Measurements from ENCODE around the gene TMEM150C. TPM values are rescaled to one million over a fixed set of nuclear protein-coding genes. Genes with fewer than 3 reads are reported as not detected.

The TMEM150C gene
- total RNA-seq, 1 donor from 2014 or later, result 5.4 TPM

DNA sequence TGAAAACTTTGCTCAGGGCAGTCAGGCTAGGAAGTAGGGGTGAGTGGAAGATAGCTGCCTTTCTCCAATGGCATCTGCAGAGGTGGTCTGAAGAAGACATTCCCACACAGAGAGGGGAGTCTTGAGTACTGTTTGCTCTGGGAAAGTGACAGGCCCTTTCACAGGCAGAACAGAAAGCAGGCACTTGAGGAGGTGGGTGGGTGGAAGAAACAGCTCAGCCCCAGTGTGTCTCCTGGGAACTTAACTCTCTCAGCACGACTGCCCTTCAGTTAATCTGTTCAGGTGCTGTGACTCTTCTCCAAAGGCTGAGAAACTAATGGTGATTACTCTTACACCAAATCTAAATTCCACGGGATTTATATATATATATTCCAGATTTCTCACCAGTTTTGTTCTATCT lies 103.1 kb downstream of the TMEM150C start:
- intact Hi-C loops (cut with DNase I), result no loop called here

DNA sequence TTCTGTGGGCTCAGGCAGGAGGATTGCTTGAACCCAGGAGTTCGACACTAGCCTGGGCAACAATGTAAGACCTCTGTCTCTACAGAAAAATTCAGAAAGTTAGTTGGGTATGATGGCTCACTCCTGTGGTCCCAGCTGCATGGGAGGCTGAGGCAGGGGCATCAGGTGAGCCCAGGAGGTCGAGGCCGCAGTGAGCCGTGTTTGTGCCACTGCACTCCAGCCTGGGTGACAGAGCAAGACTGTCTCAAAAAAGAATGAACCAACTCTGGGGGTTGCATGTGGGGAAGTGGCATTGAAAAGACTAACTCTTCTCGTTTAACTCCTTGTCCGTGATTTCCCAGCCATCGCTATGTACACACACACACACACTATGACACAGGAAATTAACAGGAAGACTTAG lies 104.5 kb downstream of the TMEM150C start:
- Histone ChIP-seq H3K27me3 (no peaks in the 10 kb centered on the region), H3K36me3 (peaks cover 30 to 60% of the 10 kb centered on the region in 2 donors), H3K4me3 (no peak overlapping the region), H3K27ac (no peak overlapping the region), H3K4me1 (no peaks in the 10 kb centered on the region), H3K9me3 (no peaks in the 10 kb centered on the region)
- TF ChIP-seq, protein P1, sequence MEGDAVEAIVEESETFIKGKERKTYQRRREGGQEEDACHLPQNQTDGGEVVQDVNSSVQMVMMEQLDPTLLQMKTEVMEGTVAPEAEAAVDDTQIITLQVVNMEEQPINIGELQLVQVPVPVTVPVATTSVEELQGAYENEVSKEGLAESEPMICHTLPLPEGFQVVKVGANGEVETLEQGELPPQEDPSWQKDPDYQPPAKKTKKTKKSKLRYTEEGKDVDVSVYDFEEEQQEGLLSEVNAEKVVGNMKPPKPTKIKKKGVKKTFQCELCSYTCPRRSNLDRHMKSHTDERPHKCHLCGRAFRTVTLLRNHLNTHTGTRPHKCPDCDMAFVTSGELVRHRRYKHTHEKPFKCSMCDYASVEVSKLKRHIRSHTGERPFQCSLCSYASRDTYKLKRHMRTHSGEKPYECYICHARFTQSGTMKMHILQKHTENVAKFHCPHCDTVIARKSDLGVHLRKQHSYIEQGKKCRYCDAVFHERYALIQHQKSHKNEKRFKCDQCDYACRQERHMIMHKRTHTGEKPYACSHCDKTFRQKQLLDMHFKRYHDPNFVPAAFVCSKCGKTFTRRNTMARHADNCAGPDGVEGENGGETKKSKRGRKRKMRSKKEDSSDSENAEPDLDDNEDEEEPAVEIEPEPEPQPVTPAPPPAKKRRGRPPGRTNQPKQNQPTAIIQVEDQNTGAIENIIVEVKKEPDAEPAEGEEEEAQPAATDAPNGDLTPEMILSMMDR (IDR thresholded peaks at IDR 0.05), result no peak
- no peak for DNase-seq (ENCODE audit: low spot score in 2 of 2)
- intact Hi-C loops (cut with DNase I), result no loop called here

More for the DNA sequence above, 103.1 kb downstream of the TMEM150C start:
- no peak overlapping the region for H3K4me3 ChIP-seq
- TF ChIP-seq, protein P1 (IDR thresholded peaks at IDR 0.05), result no peak
- no peak overlapping the region for H3K27ac ChIP-seq
- no peaks in the 10 kb centered on the region for H3K4me1 ChIP-seq
- peaks cover 23 to 51% of the 10 kb centered on the region in 2 donors for H3K36me3 ChIP-seq
- no peak for DNase-seq (ENCODE audit: low spot score in 2 of 2)
- no peaks in the 10 kb centered on the region for H3K27me3 ChIP-seq
- H3K9me3 ChIP-seq, result no peaks in the 10 kb centered on the region

DNA sequence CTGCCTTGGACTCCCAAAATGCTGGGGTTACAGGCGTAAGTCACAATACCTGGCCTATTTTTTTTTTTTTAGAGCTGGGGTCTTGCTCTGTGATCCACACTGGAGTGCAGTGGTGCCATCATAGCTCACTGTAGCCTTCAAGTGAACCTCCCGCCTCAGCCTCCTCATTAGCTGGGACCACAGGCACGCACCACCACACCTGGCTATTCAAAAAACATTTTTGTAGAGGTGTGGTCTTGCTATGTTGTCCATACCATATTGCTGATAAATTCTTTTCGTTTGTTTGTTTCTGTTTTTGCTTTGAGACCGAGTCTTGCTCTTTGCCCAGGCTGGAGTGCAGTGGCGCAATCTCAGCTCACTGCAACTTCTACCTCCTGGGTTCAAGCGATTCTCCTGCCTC lies 109.8 kb downstream of the TMEM150C start:
- no peaks in the 10 kb centered on the region for H3K27me3 ChIP-seq
- peaks cover 31 to 60% of the 10 kb centered on the region in 2 donors for H3K36me3 ChIP-seq
- no peak overlapping the region for H3K4me3 ChIP-seq
- TF ChIP-seq, protein P1 (IDR thresholded peaks at IDR 0.05), result no peak
- no peaks in the 10 kb centered on the region for H3K4me1 ChIP-seq
- DNase-seq (ENCODE audit: low spot score in 2 of 2), result no peak
- no peak overlapping the region for H3K27ac ChIP-seq
- no peaks in the 10 kb centered on the region for H3K9me3 ChIP-seq
- intact Hi-C loops (cut with DNase I), result no loop called here

DNA sequence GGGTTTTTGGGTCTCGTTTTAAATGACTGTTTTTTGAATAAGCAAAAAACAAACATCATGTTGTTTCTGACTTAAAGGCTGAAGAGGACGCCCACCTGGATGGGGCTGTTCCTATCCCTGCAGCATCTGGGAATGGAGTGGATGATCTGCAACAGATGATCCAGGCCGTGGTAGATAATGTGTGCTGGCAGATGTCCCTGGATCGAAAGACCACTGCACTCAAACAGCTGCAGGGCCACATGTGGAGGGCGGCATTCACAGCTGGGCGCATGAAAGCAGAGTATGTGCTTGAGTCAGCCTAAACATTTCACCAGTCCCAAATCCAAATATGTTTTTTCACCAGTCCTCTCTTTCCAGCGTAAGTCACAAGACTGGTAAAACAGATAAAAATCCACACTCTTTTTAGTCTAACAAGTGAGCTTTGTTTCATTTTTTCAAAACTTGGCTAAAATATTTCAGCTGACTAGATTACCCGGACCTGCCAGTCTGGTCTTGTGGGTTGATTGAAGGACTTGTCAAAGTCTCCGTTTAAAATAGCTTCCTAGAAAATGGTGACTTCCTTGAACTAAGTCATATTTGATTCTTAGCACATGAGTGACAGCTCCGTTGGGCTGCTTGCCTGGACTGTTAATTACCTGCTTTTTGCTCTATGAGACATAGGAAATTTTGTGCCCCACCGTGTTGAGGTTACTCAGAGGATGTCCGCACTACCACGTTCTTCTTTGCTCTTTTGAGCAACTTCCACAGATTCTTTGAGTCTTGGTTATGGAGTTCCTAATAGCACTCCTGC lies 110.6 kb downstream of the TMEM150C start:
- H3K4me3 ChIP-seq, result no peak overlapping the region
- TF ChIP-seq, protein P1 (IDR thresholded peaks at IDR 0.05), result no peak
- DNase-seq (ENCODE audit: low spot score in 2 of 2), result no peak
- intact Hi-C loops (cut with DNase I), result no loop called here
- no peaks in the 10 kb centered on the region for H3K27me3 ChIP-seq
- H3K9me3 ChIP-seq, result no peaks in the 10 kb centered on the region
- no peaks in the 10 kb centered on the region for H3K4me1 ChIP-seq
- H3K36me3 ChIP-seq, result peaks cover 31 to 52% of the 10 kb centered on the region in 2 donors
- H3K27ac ChIP-seq, result no peak overlapping the region

DNA sequence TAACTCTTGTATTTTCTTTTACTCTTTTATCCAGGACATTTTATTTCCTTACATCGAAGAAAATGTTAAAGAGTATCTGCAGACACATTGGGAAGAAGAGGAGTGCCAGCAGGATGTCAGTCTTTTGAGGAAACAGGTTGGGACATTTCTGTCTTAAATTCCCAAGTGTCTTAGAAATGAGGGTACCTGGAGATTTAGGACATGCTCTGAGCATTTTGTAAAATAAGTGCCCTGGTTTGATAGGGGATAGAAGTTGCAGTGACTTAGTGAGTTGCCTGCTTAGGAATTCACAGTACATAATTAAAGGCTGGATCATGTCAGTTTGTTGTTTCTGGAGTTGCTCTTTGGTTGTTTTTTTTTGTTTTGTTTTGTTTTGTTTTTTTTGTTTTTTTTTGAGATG lies 113.9 kb downstream of the TMEM150C start:
- TF ChIP-seq, protein P1 (IDR thresholded peaks at IDR 0.05), result no peak
- Histone ChIP-seq H3K27me3 (no peaks in the 10 kb centered on the region), H3K4me1 (no peaks in the 10 kb centered on the region), H3K36me3 (peaks cover 26 to 42% of the 10 kb centered on the region in 2 donors), H3K9me3 (no peaks in the 10 kb centered on the region), H3K27ac (no peak overlapping the region), H3K4me3 (no peak overlapping the region)
- intact Hi-C loops (cut with DNase I), result no loop called here
- no peak for DNase-seq (ENCODE audit: low spot score in 2 of 2)
